ENCODE measurements around the gene MAD1L1. TPM values are rescaled to one million over a fixed set of nuclear protein-coding genes. Genes with fewer than 3 reads are reported as not detected.

Gene MAD1L1
- total RNA-seq, 2 donors from 2014 or later, result 51.2 to 63.8 TPM

DNA sequence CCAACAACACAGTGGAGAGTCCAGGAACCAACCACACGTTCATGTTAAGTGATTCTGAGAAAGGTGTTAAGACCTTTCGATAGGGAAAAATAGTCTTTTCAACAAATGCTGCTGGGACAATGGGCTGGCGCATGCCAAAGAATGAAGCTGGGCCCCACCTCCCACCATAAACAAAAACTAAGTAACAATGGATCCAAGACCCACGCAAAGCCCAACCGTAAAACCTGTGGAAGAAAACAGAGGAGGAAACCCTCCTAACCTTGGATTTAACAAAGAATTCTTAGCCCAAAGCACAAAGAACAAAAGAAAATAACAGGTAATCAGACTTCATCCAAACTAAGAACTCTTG lies 289.8 kb downstream of the MAD1L1 start:
- Mint-ChIP-seq H3K9me3 (no peaks in the 10 kb centered on the region), H3K4me1 (ENCODE audit: low read depth) (peaks cover 64% of the 10 kb centered on the region), H3K36me3 (ENCODE audit: insufficient read depth in 2 of 2) (peaks cover 2 to 3% of the 10 kb centered on the region in 2 donors), H3K27me3 (ENCODE audit: low read depth) (peaks cover 6% of the 10 kb centered on the region), H3K4me3 (no peak overlapping the region), H3K27ac (peak overlapping the region; percentile 30)
- DNase-seq (no peak), ATAC-seq (replicated peaks in 1 of 2) (no peak)

DNA sequence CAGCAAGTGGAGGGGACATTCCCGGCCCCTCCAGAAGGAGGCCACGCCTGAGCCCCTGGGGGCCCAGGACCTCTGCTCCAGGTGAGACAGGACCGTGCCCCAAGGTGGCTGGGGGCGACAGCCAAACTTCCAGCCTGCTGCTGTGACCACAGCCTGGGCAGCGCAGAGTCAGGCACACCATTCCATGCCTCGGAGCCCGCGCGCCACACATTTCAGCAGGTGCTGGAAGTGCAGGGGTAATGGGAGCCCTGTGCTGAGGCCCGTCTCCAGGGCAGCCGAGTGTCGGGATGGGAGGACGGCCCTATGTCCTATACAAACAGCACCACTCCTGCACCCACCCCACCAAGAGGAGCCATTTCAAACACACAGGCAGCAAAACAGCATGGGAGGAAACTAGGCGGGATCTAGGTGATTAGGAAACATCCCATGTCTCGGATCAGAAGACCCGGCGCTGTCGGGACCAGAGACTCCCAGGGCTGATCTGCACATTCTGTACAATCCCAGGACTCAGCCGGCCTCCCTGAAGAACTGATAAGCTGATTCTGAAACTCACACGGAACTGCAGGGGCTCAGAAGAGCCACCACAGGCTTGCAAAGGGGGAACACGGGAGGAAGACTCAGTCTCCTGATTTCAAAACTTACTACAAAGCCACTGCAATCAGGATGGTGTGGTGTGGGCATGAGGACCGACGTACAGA lies 290.4 kb downstream of the MAD1L1 start:
- DNase-seq (no peak), ATAC-seq (replicated peaks in 1 of 2) (no peak)
- Mint-ChIP-seq H3K27me3 (ENCODE audit: low read depth) (peaks cover 6% of the 10 kb centered on the region), H3K27ac (peak overlapping the region; percentile 30), H3K9me3 (no peaks in the 10 kb centered on the region), H3K36me3 (ENCODE audit: insufficient read depth in 2 of 2) (peaks cover 2 to 3% of the 10 kb centered on the region in 2 donors), H3K4me1 (ENCODE audit: low read depth) (peaks cover 64% of the 10 kb centered on the region), H3K4me3 (no peak overlapping the region)

DNA sequence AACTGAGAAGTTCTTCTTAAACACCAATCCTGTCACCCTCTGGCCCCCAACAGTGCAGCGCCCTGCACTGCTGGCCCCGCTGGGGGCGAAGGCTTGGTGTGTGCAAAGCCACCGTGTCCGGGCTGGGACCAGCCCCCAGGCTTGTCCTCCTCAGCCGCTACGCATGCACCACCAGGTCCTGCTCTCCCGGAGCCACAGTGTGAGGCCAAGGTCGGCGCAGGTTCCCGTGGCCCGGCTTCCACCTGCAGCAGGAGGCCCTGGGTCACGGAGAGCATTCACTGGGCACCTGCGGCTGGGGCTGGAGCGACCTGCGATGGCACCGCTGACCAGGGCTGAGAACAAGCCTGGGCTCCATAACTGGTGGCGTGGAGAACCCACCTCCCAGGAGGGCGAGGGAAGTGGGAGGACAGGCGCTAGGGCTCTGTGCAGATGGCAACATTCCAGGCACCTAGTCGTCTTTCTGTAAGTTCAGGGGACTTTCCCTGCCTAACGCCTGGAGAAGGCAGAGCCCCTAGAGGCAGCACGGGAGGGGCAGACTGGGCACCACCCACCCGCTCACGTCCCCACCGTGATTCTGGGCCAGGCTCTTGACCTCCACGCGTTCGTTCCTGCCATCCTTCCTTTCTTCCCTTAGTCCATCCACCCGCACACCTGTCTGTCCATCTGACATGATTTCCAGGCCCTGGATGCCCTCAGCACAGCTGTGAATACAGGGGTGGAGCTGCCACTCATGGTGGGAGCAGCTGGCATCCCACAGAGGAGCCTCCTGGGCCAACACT lies 291.1 kb downstream of the MAD1L1 start:
- Mint-ChIP-seq H3K36me3 (ENCODE audit: insufficient read depth in 2 of 2) (peaks cover 2 to 3% of the 10 kb centered on the region in 2 donors), H3K9me3 (no peaks in the 10 kb centered on the region), H3K27me3 (ENCODE audit: low read depth) (peaks cover 6% of the 10 kb centered on the region), H3K4me1 (ENCODE audit: low read depth) (peaks cover 64% of the 10 kb centered on the region), H3K27ac (no peak overlapping the region), H3K4me3 (peak overlapping the region in 1 of 2 donors; percentile 32)
- ATAC-seq (replicated peaks in 1 of 2), result no peak
- DNase-seq, result no peak

DNA sequence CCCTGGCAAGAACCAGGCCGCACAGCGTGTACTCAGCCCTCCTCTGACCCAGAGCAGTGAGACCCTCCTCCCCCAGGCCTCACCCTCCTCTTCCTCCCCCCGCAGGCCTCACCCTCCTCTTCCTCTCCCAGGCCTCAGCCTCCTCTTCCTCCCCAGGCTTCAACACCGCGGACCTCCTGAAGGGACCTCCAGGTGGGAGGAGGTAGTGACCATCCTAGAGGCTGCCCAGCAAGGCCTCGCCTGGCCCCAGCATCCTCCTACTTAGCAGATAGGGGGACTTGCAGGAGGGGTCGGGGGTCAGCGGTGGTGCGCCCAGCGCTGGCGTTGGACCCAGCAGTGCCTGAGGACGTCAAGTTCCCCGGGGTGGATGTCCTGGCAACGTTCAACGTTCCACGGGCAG lies 291.9 kb downstream of the MAD1L1 start:
- peak overlapping the region; percentile 77 for H3K27ac Mint-ChIP-seq
- peaks cover 6% of the 10 kb centered on the region for H3K27me3 Mint-ChIP-seq (ENCODE audit: low read depth)
- H3K4me3 Mint-ChIP-seq, result peak overlapping the region; percentile 73 to 89
- H3K36me3 Mint-ChIP-seq (ENCODE audit: insufficient read depth in 2 of 2), result peaks cover 2 to 3% of the 10 kb centered on the region in 2 donors
- H3K9me3 Mint-ChIP-seq, result no peaks in the 10 kb centered on the region
- peaks cover 64% of the 10 kb centered on the region for H3K4me1 Mint-ChIP-seq (ENCODE audit: low read depth)
- DNase-seq, result no peak
- peak; percentile 12 to 19 for ATAC-seq (replicated peaks in 1 of 2)

DNA sequence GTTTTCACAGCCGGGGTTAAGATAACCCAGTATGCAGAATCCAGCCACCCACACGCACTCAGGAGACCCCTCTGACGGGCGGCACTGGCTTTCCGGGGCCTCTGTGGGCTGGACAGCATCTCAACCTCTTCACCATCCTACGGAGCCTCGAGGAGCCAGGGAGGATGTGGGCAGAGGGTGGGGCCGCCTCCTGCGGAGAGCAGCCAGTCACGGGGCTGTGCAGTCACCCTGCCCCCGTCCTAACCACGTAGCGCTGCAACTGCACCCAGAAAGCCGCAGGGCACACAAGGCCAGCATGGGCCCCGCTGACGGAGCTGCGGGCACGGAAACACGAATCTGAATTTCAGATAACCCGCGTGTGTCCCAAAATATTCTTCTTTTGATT lies 292.4 kb downstream of the MAD1L1 start:
- ATAC-seq (replicated peaks in 1 of 2) (peak; percentile 94), DNase-seq (peak; percentile 93 to 95)
- Mint-ChIP-seq H3K27ac (peak overlapping the region; percentile 77), H3K4me1 (ENCODE audit: low read depth) (peaks cover 64% of the 10 kb centered on the region), H3K4me3 (peak overlapping the region; percentile 73 to 89), H3K9me3 (no peaks in the 10 kb centered on the region), H3K36me3 (ENCODE audit: insufficient read depth in 2 of 2) (peaks cover 2 to 3% of the 10 kb centered on the region in 2 donors), H3K27me3 (ENCODE audit: low read depth) (peaks cover 6% of the 10 kb centered on the region)

DNA sequence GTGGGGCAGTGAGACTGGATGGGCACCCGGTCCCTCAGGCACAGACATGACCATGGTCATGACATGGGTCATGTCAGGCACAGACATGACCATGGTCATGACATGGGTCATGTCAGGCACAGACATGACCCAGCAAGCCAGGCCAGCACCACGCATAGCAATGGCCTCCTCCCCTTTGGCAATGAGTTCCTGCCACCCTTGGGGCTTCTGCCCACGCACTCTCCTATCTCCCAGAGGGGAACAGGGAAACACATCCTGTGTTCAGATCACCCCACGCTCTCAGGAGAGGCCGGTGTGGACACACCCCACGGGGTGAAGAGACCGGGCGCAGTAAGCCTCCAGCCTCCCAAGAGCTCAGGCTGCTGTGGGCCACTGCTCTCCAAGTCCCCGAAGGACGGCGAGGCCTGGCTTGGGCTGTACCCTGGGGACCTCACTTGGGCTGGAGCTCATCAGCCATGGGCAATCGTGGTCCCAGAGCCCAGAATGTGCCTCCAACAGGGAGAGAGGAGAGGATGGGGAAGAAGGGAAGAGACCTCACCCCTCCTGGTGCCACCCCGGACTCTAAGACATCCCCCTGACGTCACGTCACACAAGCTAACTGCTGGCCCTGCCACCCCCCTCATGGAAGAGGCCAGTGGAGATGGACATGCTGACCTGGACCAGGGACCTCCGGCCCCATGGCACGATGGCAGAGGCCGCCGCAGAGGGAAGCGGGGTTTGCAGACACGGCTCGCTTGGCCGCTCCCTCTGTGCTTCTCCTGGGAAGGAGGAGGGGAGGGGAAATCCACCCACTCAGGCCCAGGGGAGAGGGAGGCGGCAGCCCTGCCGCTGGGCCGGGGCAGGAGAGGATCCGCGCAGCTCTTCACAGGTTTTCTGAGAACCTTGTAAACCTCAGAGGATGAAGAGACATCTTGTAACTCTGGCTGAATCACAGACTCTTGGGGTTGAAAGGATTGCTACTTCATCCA lies 293.0 kb downstream of the MAD1L1 start:
- peak overlapping the region; percentile 73 to 89 for H3K4me3 Mint-ChIP-seq
- peak; percentile 28 to 43 for DNase-seq
- peaks cover 2 to 5% of the 10 kb centered on the region in 2 donors for H3K36me3 Mint-ChIP-seq (ENCODE audit: insufficient read depth in 2 of 2)
- peaks cover 6% of the 10 kb centered on the region for H3K27me3 Mint-ChIP-seq (ENCODE audit: low read depth)
- H3K4me1 Mint-ChIP-seq (ENCODE audit: low read depth), result peaks cover 64% of the 10 kb centered on the region
- H3K27ac Mint-ChIP-seq, result peak overlapping the region; percentile 83
- no peaks in the 10 kb centered on the region for H3K9me3 Mint-ChIP-seq
- peak; percentile 21 to 75 for ATAC-seq (replicated peaks in 1 of 2)

DNA sequence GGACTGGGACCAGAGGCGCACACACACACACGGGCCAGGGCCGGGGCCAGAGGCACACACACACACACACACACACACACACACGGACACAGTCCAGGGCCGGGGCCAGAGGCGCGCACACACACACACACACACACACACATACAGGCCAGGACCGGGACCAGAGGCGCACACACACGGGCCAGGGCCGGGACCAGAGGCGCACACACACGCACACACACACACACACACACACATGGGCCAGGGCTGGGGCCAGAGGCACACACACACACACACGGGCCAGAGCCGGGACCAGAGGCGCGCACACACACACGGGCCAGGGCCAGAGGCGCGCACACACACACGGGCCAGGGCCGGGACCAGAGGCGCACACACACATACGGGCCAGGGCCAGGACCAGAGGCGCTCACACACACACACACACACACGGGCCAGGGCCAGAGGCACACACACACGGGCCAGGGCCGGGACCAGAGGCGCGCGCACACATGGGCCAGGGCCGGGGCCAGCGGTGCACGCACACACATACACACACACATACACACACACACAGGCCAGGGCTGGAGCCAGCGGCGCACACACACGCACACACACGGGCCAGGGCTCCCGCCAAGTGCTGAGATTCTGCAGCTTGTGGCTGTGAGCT lies 293.8 kb downstream of the MAD1L1 start:
- peaks cover 4 to 7% of the 10 kb centered on the region in 2 donors for H3K36me3 Mint-ChIP-seq (ENCODE audit: insufficient read depth in 2 of 2)
- no peak for DNase-seq
- peak overlapping the region; percentile 73 to 89 for H3K4me3 Mint-ChIP-seq
- peaks cover 6% of the 10 kb centered on the region for H3K27me3 Mint-ChIP-seq (ENCODE audit: low read depth)
- peaks cover 60% of the 10 kb centered on the region for H3K4me1 Mint-ChIP-seq (ENCODE audit: low read depth)
- ATAC-seq (replicated peaks in 1 of 2), result peak in 1 of 2 donors; percentile 2
- H3K27ac Mint-ChIP-seq, result peak overlapping the region; percentile 83
- H3K9me3 Mint-ChIP-seq, result no peaks in the 10 kb centered on the region

DNA sequence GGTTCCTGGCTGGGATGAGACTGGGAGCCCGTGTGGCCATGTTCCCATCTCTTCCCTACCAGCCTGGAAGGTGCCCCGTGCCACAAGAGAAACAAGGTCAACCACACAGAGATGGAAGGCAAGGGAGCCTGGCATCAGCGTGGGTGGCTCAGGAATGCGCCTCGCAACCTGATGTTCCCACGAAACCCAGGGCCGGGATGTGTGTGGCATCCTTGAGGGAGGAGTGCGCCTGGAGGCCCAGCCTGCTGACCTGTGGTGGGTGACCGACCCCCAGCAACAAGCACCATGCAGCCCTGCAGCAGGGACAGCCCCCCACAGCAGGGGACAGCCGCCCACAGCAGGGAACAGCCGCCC lies 295.5 kb downstream of the MAD1L1 start:
- ATAC-seq (replicated peaks in 1 of 2) (no peak), DNase-seq (no peak)
- H3K27me3 Mint-ChIP-seq (ENCODE audit: low read depth), result peaks cover 5% of the 10 kb centered on the region
- no peaks in the 10 kb centered on the region for H3K9me3 Mint-ChIP-seq
- no peak overlapping the region for H3K27ac Mint-ChIP-seq
- H3K4me3 Mint-ChIP-seq, result peak overlapping the region in 1 of 2 donors; percentile 22
- H3K4me1 Mint-ChIP-seq (ENCODE audit: low read depth), result peaks cover 43% of the 10 kb centered on the region
- H3K36me3 Mint-ChIP-seq (ENCODE audit: insufficient read depth in 2 of 2), result peaks cover 4 to 7% of the 10 kb centered on the region in 2 donors

DNA sequence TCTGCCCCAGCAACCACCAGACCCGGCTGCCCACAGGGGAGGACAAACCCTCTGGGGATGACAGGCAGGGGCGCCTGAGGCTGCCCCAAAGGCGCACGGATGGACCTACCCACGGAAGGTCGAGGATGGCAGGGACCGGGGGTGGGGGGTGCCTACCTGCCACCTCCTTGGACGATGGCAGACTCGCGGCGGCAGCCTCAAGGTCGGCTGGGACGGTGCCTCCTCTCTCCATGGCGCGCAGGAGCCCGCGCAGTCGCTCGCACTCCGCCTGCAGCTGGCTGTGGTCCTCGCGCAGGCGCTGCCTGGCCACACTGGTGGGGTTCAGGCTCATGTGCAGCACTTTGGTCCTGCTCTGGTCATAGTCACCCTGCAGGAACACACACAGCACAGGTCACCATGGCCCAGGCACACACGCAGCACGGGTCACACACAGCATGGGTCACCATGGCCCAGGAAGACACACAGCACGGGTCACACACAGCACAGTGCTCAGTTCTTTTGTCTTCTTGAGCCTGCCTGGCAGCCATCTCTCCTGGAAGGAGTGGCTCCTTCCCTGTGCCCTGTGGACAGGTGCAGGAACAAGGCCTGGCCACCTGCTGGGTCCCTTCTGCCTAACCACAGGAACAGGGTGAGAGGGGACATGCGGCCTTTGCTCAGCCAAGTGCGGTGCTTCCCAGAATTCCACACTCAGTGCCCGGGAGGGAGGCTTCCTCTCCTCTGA lies 296.1 kb downstream of the MAD1L1 start:
- no peaks in the 10 kb centered on the region for H3K9me3 Mint-ChIP-seq
- no peak for DNase-seq
- peak overlapping the region in 1 of 2 donors; percentile 22 for H3K4me3 Mint-ChIP-seq
- peaks cover 4 to 7% of the 10 kb centered on the region in 2 donors for H3K36me3 Mint-ChIP-seq (ENCODE audit: insufficient read depth in 2 of 2)
- H3K27ac Mint-ChIP-seq, result no peak overlapping the region
- no peak for ATAC-seq (replicated peaks in 1 of 2)
- no peaks in the 10 kb centered on the region for H3K27me3 Mint-ChIP-seq (ENCODE audit: low read depth)
- H3K4me1 Mint-ChIP-seq (ENCODE audit: low read depth), result peaks cover 38% of the 10 kb centered on the region

DNA sequence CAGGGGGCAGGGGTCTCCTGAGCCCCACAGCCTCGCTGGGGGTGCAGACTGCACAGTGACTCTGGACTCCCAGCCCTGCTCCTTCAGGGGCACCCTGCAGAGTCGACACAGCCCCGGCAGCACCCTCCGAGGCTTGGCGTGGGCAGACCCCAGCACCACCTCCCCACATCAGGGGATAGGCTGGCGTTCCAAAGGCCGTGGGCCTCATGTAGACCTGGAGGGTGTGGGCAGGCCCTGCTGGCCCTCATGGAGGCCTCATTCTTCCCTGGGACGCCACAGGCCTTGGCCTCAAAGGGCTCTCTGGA lies 296.8 kb downstream of the MAD1L1 start:
- Mint-ChIP-seq H3K27me3 (ENCODE audit: low read depth) (no peaks in the 10 kb centered on the region), H3K27ac (no peak overlapping the region), H3K4me3 (no peak overlapping the region), H3K4me1 (ENCODE audit: low read depth) (peaks cover 31% of the 10 kb centered on the region), H3K36me3 (ENCODE audit: insufficient read depth in 2 of 2) (peaks cover 4 to 7% of the 10 kb centered on the region in 2 donors), H3K9me3 (no peaks in the 10 kb centered on the region)
- DNase-seq, result no peak
- no peak for ATAC-seq (replicated peaks in 1 of 2)

DNA sequence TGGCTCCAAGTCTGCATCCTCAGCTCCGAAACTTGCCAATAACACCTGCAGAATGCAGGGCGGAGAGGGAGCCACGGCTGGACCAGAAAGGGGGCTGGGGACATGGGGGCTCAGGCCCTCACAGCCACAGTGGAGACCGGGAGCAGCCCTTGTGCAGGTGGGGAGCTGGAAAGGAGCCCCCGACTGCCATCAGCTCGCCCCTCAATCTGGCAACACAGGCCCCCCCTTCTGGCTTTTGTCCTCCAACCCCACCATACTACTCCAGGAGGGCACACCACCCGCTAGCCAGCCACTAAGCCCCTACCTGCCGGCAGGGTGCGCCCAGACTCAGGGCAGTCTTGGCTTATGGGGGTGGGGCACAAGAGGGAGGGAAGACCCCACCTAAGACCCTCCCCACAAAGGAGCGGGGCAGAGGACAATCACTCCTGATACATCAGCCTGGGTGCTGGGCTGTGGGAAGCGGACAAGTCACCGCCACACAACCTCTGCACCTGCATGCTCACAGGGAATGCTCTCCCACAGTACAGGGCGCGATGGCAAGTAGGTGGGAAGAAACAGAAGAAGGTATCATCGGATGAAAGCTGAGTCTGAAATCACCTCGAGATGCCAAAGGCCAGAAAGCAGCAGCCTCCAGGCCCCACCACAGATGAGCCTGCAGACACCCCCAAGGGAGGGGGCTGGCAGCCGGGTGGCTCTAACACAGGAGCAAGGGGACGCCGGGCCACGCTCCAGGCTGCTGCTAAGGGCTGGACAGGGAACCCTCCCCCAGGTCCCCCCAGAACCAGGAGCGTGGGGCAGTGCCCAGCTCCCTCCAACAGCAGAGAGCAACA lies 297.4 kb downstream of the MAD1L1 start:
- H3K27ac Mint-ChIP-seq, result no peak overlapping the region

More for the DNA sequence above, 297.4 kb downstream of the MAD1L1 start:
- Mint-ChIP-seq H3K9me3 (no peaks in the 10 kb centered on the region), H3K36me3 (ENCODE audit: insufficient read depth in 2 of 2) (peaks cover 4 to 9% of the 10 kb centered on the region in 2 donors), H3K27me3 (ENCODE audit: low read depth) (no peaks in the 10 kb centered on the region), H3K4me3 (no peak overlapping the region), H3K4me1 (ENCODE audit: low read depth) (peaks cover 25% of the 10 kb centered on the region)
- no peak for DNase-seq
- no peak for ATAC-seq (replicated peaks in 1 of 2)

Measured in activated T-cell treated with anti-CD3 and anti-CD28 coated beads, Interleukin-2, amount 50 U/mL, for 72 hours (primary cell).